SW 1271 (cell line): ENCODE data around the gene PARD3.
A peak's percentile ranks its signal among the peaks of the same experiment; 100 is the strongest.

Experiments used
- DNase-seq, 2 experiments: peaks; one replicate each; lab custom pipeline; 2025; lab: John Stamatoyannopoulos, UW

Gene PARD3

DNA sequence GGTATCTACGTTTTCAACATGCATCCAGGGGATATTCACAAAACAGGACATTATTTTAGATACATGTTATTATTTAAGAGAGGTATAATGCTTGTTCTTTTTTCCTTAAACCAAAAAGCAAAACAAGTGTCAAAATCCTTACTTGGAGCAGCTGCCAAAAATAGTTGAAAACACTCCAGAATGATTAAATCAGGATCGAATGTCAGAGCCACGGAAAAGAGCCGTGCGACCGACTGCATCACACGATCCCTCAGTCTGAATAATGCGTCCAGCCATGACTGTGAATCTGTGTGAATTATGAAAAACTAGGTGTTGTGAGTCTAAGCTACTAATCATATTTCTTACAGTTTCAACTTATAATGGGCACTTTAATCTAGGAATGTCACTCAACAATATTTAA, 126.0 kb downstream of the PARD3 start:
- DNase-seq: no peak

DNA sequence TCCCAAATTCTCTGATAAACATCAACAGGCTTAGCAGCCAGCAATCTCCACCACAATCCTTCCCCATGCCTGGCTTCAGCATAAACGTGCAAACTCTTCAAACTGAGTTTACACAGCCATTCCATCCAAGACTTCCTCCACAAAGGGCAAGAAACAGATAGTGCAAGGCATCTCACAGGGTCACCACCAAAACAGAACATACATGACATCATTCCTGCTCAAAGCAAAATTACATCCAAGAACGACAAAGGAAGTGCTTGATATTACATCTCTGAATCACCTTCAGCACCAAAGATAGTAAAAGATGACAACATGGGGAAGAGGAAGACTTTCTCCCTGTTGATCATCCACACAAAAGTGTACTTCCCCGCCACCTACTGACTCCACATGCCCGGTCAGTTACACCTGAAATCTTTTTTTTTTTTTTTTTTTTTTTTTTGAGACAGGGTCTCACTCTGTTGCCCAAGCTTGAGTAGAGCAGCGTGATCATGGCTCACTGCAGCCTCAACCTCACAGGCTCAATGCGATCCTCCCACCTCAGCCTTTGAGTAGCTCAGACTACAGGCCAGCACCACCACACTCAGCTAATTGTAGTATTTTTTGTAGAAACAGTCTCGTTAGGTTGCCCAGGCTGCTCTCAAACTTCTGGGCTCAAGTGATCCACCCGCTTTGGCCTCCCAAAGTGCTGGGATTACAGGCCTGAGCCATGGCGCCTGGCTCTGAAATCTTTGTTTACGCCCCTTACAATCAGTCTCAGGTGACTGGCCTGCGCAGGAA, 127.5 kb downstream of the PARD3 start:
- no peak for DNase-seq

DNA sequence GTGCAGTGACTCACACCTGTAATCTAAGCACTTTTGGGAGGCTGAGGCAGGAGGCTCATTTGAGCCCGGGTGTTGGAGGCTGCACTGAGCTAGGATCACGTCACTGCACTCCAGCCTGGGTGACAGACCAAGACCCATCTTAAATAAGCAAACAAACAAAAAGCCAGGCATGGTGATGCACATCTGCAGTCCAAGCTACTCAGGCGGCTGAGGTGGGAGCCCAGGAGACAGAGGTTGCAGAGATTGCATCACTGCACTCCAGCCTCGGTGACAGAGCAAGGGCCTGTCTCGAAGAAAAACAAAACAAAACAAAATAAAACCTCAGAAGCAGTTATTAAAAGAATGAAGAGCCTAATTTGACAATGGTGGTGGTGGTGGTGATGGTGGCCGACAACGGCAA, 132.5 kb downstream of the PARD3 start:
- no peak for DNase-seq

DNA sequence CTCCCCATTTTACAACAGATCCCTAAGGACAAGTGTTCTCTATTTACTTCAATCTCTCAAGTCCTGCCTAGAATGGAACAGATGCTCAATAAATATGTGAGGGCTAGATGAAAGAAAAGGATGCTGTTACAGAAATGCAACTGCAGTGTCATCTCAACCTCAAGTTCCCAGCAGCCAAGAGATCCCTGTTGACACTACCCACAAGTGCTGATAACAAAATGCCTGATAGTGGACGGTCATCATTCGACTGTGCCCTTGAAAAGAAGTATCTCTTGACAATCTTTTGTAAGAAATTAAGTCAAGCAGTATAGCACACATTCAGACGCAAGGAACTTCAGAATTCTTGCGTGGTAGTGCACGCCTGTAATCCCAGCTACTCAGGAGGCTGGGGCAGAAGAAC, 133.2 kb downstream of the PARD3 start:
- DNase-seq: no peak

DNA sequence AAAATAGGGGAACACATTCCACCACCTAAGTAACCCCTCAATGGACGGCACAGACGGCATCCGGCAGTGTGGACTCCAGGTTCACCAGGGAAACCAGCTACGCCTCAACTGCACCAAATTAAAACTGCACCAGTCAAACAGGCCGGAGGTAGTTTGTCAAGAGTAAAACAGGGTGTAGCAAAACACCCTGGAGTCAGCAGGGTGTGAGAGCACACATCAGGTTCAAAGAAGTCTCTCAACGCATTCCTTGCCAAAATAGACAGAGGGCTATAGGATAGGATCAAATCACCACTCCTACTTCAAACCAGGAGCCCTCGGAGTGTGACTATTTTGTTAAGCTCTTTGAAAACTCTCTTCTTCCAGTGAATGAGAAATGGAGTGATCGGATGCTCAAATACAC, 135.9 kb downstream of the PARD3 start:
- no peak for DNase-seq

DNA sequence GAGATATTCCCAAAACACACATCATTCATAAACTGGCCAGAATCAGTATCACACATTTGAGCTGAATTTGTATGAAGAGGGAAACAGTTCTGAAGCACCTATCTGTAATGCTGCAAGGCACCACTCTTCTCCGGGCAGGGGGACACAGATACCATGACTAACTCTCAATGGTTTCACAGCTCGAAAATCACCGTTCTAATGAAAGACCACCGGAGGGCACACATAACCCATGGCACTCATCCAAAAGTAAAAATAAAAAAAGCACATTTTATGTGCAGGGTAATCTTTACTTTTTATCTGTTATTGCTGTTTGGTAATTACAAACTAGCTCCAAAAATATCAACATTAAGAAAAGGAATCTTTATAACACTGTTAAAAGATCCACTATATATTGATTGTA, 137.5 kb downstream of the PARD3 start:
- no peak for DNase-seq

DNA sequence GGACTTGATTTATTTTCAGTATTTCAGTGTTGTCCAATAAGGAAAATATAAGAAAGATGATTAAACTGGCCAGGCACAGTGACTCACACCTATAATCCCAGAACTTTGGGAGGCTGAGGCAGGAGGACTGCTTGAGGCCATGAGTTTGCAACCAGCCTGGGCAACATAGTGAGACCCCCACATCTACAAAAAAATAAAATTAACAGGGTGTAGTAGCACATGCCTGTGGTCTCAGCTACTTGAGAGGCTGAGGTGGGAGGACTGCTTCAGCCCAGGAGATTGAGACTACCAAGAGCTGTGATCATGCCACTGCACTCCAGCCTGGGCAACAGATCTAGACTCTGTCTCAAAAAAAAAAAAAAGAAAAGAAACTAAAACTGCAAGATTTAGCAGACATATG, 138.0 kb downstream of the PARD3 start:
- no peak for DNase-seq

DNA sequence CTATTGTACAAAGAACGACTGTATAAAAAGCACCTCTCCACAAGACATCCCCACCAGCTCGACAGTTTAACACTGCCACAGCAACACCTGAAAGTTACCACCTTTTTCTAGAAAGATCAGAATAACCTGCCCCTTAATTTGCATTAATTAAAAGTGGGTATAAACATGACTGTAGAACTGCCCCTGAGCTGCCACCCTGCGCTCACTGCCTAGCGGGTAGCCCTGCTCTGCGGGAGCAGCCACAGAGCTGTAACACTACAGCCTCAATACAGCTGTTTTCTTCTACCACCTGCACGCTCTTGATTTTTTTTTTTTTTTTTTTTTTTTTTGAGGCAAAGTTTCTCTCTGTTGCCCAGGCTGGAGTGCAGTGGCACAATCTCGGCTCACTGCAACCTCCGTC, 140.9 kb downstream of the PARD3 start:
- no peak for DNase-seq

DNA sequence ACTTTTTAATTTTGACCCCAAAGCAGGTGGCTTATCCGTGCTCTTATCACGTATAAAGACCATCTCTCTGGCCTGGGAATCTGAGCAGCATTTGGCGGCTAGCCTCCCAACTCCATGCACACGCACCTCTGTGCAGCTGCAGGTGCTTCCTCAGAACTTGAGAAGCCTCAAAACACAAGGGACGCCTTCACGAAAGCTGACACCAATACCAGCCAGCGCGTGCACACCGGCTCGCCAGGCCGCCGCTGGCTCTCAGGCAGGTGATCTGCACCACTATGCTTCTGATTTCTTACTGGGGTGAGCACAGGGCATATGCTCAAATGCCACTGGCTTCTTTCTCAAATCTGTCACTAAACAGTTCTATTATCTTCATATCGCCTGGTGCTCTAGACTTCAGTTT, 145.0 kb downstream of the PARD3 start:
- DNase-seq: no peak

DNA sequence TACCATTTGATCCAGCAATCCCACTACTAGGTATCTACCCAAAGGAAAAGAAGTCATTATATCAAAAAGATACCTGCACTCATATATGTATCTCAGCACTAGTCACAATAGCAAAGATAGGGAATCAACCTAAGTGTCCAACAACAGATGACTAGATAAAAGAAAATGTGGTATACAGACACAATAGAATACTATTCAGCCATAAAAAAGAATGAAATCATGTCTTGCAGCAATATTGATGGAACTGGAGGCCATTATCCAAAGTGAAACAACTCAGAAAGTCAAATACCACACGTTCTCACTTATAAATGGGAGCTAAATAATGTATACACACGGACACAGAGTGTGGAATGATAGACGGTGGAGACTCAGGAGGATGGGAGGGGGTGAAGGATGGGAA, 146.0 kb downstream of the PARD3 start:
- no peak for DNase-seq

DNA sequence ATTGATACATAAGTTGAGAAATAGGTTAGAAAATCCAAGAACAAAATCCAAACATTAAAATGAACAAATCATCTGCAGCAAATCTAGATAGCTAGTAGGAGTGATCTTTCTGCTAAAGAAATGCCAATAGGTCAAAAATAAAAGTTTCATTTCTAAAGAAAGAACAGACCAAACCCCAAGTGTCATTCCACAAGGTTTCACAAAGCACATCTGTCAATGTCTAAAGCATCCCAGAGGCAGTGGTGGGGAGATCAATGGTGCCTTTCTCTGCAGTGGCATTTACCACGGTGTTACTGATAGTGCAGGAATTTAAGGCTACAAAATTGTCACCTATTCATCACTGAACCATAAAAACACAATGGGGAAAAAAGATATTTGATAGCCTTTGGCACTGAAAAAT, 147.9 kb downstream of the PARD3 start:
- no peak for DNase-seq

DNA sequence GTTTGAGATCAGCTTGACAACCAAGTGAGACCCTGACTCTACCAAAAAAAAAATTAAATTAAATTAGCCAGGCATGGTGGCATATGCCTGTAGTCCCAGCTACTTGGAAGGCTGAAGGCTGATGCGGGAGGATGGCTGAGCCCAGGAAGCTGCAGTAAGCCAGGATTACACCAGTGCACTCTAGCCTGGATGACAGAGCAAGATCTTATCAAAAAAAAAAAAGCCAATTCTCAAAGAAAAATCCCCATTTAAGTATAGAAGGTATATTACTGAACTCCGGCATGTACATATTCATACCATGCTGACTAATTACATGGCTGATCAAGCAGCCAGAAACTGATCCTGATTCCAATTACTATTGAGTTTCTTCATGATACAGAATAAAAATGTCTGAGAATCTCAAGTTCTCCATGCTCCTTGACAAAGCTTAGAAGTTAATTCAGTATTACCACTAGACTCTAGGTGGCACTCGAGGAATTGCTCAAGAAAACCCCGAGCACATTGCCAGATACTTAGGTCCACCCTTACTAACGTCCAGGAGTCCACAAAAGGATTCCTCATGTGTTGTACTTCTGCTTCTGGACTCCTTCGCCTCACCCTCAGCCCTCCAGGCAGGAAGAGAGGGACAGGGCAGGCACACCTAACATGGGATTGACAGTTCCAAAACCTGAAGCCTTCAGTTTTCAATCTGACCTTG, 148.9 kb downstream of the PARD3 start:
- DNase-seq: peak; percentile 58 to 88

DNA sequence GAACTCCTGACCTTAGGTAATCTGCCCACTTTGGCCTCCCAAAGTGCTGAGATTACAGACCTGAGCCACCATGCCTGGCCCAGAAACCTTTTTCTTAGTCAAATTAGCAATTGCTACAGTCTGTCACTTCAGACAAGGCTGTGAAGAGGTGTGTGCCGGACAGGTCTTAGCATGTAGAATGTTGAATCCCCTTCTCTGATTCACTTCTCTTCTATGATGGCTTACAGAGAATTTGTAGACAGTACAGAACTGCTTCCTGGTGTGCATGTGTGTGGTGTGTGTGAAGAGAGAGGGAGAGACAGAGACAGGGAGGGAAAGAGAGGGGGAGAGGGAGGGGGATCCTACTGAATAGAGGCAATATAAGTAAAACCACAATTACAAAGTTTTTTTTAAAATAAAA, 150.4 kb downstream of the PARD3 start:
- no peak for DNase-seq

DNA sequence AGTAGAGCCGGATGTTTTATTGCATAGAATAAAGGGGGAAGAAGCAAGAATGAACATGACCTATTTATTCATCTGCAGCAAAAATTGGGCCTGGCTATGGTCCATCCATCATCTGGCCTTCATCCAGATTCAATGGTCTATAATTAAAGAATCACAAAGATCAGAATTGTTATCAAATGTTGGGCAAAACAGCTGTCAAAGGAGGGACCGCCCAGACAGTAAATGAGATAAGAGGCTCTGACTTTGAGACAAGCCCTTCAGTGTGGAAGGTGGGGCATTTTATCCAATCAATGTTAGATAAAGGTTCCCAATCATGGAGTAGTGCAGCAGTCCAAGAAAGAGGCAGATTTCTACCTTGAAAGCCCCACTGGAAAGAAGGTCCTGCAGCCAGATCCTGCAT, 153.5 kb downstream of the PARD3 start:
- no peak for DNase-seq

DNA sequence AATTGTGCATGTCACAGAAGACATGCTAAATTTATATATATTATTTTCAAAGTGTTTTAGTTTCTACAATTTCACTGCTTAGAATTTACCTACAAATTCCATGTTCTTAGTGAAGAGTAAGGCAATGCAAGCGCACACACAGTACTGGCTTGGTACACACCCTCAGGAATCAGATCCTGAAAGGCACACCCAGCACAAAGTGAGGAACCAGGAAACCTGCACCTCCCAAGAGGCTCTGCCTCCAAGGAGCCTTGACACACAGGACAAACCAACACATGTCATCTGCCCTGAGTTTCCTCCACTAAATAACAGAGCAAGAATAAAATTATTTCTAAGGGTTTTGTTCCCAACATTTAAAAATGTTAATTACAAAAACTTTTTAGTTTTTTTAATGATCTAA, 156.2 kb downstream of the PARD3 start:
- no peak for DNase-seq

DNA sequence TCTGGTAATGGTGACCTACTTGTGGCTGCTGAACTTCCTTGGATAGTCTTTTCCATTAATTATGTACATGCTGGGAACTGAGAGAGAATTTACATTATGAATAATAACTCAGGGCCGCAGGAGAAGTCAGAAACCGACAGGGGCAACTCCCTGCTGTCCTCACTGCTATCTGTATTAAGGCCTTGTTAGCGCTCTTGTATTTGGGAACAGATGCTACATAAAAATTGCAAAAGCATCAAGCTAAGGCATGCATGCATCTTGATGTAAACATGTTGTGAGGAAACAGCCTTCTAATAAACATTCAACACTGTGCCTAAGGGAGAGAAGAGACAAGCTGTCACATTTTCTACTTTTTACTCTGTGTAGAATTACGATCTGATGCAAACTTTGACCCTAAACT, 158.4 kb downstream of the PARD3 start:
- DNase-seq: no peak

DNA sequence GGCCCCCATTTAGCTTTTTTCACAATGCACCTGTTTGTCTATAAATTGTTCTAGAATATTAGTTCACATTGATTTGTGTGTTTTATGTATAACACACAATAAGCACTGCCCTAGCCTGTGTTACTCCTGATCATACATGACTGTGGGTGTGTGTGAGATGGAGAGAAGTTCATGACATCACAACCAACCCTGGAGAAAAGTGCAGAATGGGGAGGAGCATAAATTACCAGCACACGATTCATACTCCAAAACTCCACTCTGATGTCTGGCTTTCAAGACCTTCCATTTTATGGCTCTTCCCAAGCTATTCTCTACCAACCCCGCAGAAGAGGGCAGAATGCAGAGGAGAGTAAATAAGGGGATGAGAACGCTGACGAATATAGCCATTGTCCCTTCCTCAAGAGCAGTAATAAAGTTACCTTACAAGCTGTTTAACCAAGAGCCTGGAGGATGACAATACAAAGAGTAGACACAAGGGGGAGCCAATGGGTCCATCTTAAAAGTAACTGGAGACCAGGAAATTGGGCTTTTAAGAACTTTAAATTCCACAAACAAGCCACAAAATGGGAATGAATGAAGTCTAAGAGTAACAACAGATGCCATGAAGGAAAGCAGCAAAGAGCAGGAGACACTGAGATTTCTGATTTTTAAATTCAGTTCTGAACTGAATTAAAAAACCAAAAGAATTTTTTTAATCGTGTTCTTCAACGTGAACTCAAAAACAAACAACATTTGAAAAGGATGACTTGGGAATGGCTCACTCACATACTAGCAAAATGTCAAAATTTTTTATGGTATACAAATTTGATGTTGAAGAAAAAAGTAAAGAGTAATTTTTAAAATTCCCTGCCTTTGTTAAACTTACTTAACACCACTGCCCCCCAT, 159.6 kb downstream of the PARD3 start:
- peak in 1 of 2 experiments; percentile 69 for DNase-seq

DNA sequence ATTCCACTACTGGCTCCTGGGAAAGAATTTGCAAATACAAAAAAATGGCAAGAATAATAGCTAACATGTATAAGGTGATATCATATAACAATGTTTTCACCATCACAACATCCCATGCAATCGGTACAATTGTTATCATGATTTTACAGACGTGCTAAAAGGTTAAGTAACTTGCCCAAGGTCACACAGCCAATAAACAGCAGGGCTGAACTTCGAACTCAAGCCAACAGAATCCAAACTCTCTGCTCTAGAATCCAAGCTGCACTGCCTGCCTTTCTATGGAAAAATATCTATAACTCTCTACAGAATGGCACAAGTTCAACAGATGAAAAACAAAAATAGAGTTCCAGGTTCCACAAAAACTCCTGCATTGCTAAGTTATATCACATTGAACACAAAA, 160.9 kb downstream of the PARD3 start:
- no peak for DNase-seq

DNA sequence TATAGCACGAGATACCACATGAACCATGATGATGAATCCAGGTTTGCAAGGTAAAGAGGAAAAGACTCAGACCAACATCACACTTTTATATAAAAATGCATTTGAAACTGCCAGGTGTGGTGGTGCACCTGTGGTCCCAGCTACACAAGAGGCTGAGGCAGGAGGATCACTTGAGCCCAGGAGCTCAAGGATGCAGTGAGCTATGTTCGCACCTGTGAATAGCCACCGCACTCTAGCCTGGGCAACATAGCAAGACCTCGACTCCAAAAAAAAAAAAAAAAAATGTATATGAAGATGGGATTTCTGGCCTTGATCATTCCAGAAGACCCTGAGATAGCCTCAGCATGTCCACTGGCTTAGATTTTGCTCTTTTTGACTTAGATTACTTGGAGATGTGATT, 161.6 kb downstream of the PARD3 start:
- no peak for DNase-seq

DNA sequence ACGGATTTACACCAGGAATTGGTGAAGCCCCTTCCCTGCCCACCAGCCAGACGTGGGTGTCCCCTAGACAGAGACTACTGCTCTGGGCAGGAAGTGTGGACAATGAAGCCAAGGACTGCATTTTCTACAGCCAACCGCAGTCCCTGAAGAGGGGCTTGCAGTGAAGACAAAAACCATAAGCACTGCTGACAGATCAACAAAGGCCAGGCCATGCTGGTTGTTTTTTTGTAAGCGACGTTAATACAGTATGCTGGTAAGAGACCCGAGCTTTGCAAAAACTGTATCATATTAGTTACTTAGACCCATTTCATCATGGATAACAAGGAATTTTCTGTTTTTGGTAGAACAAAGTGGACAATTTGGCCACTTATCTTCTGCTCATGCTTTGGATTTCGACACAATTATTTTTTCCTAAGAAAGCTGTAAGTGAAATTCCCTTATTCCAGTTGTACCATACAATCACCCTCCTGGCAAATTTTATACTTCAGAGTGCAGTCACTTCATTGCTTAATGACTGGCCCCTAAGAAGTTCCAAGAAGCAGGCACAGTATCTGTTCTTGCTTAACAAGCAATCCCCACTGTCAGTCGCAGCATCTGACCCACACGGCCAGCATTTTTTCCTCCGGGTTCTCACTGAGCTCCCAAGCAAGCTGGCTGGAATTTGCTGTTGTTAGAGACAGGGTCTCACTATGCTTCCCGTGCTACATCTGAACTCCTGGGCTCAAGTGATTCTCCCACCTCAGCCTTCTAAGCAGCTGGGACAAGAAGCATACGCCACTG, 163.5 kb downstream of the PARD3 start:
- DNase-seq: no peak

DNA sequence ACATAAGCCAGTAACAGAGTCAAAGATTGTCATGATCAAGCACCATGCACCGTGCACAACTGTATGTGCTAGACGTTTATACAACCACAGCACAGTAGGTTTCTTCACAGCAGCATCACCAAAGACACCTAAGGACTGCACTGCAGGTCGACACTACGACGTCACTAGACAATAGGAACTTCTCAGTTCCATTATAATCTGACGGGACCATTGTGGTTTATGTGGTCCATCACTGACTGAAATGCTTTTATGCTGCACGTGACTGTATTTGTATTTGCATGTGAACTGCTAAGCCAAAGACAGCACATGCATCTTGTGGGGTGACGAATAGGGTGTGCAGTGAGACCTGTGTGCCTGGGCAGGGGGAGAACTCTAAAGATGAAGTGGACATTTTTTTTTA, 164.9 kb downstream of the PARD3 start:
- no peak for DNase-seq

DNA sequence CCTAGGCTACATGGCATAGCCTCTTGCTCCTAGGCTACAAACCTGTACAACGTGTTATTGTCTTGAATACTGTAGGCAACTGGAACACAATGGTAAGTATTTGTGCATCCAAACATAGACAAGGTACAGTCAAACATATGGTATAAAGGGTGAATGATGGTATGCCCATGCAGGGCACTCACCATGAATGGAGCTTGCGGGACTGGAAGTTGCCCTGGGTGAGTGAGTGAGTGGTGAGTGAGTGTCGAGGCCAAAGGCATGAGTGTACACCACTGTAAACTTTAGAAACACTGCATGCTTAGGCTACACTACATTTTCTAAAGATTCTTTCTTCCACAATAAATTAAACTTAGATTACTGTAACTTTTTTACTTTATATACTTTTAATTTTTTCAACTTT, 165.7 kb downstream of the PARD3 start:
- no peak for DNase-seq
